Lower leg skin (tissue), 4 donors: ENCODE data around the gene DEGS2. TPM values are rescaled to one million over a fixed set of nuclear protein-coding genes. Genes with fewer than 3 reads are reported as not detected.
A peak's percentile ranks its signal among the peaks of the same experiment; 100 is the strongest.

Experiments used
- DNase-seq, 2 donors: peaks; one replicate each; pipeline ENCODE4 v3.0.0-alpha.2; 2019; ENCODE audit warnings: low spot score in 2 of 2
- H3K4me3 ChIP-seq: fragments of 200-600 bp; sonication (generic); 2 replicates; pipeline ENCODE4 v1.5.1; 2017; ENCODE audit warnings: mild to moderate bottlenecking, low read depth; ENCODE audit not compliant: poor library complexity, severe bottlenecking
- CTCF ChIP-seq, 3 donors: fragments of 450-650 bp; IDR thresholded peaks; one replicate each; pipeline ENCODE4 v1.5.1; 2016; ENCODE audit warnings: antibody characterized with exemption in 3 of 3, mild to moderate bottlenecking in 3 of 3, moderate library complexity in 2 of 3
- POLR2A ChIP-seq, 2 donors: fragments of 450-650 bp; IDR thresholded peaks; one replicate each; pipeline ENCODE4 v1.6.1; 2016 to 2017; ENCODE audit warnings: antibody characterized with exemption in 2 of 2, mild to moderate bottlenecking in 1 of 2, moderate library complexity in 1 of 2
- WGBS, 2 donors: methylation state at CpG; one replicate each; pipeline ENCODE4 v1.1.5; 2018; 5-methylcytosine and 5-hydroxymethylcytosine counted together
- intact Hi-C: fragments of 100-400 bp; cut with DNase I; formaldehyde crosslinking; loops from one replicate; pipeline ENCODE4 v1.15.0; 2023; ENCODE audit warnings: low total_unique reads
- total RNA-seq, 4 donors: library from RNA; depleted of rRNA; stranded (reverse); fragments of >200 nt; gene quantifications; one replicate each; pipeline ENCODE4 v1.1.0, GENCODE V29; 2016

The DEGS2 gene
- total RNA-seq, 4 donors from 2014 or later: 136 to 185 (median 164) TPM

- no peak for TF ChIP-seq CTCF (IDR thresholded peaks at IDR 0.05)
- TF ChIP-seq POLR2A (IDR thresholded peaks at IDR 0.05): no peak
- H3K4me3 ChIP-seq: no peak overlapping the region
- intact Hi-C loops: no loop called here
- WGBS, 2 donors: 86 to 89% methylated on average over 5 of the region's 5 CpGs
- no peak for DNase-seq
Observed at GRCh38 chr14:100201701-100202100, 42.3 kb upstream of the DEGS2 start.

- TF ChIP-seq CTCF (IDR thresholded peaks at IDR 0.05) (no peak), POLR2A (IDR thresholded peaks at IDR 0.05) (no peak)
- intact Hi-C loops: no loop called here
- H3K4me3 ChIP-seq: no peak overlapping the region
- WGBS, 2 donors: 90 to 93% methylated on average over 3 of the region's 3 CpGs
- DNase-seq: no peak
Observed at GRCh38 chr14:100200311-100200710, 40.9 kb upstream of the DEGS2 start.

DNA sequence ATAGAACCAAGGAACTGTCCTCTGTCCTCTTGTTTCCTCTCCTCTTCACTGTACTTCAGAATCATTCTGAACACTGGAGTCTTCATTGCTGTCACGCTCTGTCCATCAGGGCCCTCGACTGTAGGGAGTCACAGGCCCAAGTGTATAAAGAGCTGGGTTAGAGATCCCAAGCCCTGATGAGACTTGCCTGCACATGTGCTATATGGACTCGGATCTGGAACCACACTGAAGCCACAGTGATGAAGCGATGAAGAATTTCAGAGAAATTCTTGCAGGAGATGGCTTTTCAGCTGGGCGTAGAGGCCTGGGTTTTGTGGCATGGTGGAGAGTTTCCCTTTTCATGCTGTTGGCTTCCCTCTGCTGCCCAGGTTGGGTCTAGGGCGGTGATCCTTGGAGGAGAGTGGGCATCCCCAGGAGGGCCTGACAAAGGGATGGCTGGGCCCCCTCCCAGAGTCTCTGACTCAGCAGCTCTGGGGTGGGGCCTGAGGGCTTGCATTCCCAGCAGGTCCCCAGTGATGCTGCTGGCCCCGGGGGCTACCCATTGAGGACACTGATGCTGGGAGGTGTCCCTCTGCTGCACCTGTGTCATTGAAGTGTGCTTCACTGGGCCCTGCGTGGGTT, 39.9 kb upstream of the DEGS2 start:
- intact Hi-C loops: loop anchor here (10.0 kb wide), 1 partner anchor 215 kb away; no protein-coding TSS in a partner anchor
- WGBS, 2 donors: 89 to 96% methylated on average over 8 of the region's 8 CpGs
- H3K4me3 ChIP-seq: no peak overlapping the region
- TF ChIP-seq POLR2A (IDR thresholded peaks at IDR 0.05): no peak
- no peak for TF ChIP-seq CTCF (IDR thresholded peaks at IDR 0.05)
- no peak for DNase-seq

DNA sequence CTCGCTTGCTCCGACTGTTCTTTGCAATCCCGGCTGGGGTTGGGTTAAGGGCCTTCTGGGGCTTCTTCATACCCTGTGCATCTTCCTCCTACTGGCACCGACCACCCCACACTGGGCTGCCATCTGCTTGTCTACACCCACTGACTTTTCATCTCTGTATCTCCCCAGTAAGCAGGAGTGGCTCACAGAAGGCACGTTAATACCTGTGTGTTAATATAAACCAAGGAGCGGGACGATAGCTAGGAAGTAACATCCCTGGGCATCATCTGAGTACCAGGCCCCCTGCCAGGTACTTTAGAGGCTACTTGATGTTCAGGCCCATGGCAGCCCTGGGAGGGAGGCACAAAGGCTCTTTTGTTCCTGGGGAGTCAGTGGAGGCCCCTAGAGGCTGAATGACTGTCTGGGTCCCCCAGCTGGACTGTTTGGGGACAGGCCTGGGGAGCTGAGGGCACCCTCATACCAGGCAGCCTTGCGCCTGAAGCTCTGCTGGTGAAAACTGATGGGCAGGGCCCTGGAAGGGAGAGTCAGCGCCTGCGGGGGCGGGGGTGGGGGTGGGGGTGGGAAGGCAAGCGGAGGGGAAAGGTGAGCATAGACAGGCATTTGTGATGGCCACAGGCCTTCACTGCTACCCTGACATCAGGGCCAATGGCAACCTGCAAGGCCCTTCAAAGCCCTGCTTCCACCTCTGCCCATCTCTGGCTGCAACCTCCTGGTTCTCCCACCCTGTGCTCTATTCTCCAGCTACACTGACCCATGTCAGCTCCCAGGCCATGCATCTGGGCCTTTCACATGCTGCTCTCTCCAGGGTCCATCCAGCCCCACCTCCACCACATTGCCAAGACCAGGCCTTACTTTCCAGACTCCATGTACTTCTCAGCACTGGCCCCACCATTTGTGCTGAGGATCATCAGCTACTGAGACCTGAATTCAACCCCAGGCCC, 34.2 kb upstream of the DEGS2 start:
- no peak overlapping the region for H3K4me3 ChIP-seq
- 50% methylated on average over 12 of the region's 12 CpGs for WGBS, 2 donors
- intact Hi-C loops: loop anchor here (10.0 kb wide), 1 partner anchor 209 kb away; no protein-coding TSS in a partner anchor
- no peak for DNase-seq
- TF ChIP-seq POLR2A (IDR thresholded peaks at IDR 0.05) (no peak), CTCF (IDR thresholded peaks at IDR 0.05) (no peak)

- intact Hi-C loops: loop anchor here (10.0 kb wide), 1 partner anchor 208 kb away; no protein-coding TSS in a partner anchor
- WGBS, 2 donors: 1 to 2% methylated on average over 12 to 61 of the region's 62 CpGs
- no peak overlapping the region for H3K4me3 ChIP-seq
- peak in 1 of 3 donors; percentile 91 for TF ChIP-seq CTCF (IDR thresholded peaks at IDR 0.05)
- no peak for TF ChIP-seq POLR2A (IDR thresholded peaks at IDR 0.05)
- DNase-seq: peak; percentile 99 to 100
Observed at GRCh38 chr14:100192672-100193416, 33.4 kb upstream of the DEGS2 start.
